Measurements from ENCODE around the gene SPAST. TPM values are rescaled to one million over a fixed set of nuclear protein-coding genes. Genes with fewer than 3 reads are reported as not detected.
"Not testable (repeated sequence)": the region's sequence is repeated elsewhere in the genome, so short reads cannot be mapped to it uniquely, and the experiment has no call there.

Gene SPAST
- total RNA-seq (2021; fragmentation: NEBNext Ultra II Directional; extraction: Animal tissue kit (Norgen Biotek cat#: 25700)): 10 to 100 TPM; 11.6 to 13.6 (median 13.3) TPM
- long read RNA-seq, partial matches to known transcripts: 3 of 5 reads
- long read RNA-seq, other reads (novel, unspliced or antisense): 1 of 5 reads

DNA sequence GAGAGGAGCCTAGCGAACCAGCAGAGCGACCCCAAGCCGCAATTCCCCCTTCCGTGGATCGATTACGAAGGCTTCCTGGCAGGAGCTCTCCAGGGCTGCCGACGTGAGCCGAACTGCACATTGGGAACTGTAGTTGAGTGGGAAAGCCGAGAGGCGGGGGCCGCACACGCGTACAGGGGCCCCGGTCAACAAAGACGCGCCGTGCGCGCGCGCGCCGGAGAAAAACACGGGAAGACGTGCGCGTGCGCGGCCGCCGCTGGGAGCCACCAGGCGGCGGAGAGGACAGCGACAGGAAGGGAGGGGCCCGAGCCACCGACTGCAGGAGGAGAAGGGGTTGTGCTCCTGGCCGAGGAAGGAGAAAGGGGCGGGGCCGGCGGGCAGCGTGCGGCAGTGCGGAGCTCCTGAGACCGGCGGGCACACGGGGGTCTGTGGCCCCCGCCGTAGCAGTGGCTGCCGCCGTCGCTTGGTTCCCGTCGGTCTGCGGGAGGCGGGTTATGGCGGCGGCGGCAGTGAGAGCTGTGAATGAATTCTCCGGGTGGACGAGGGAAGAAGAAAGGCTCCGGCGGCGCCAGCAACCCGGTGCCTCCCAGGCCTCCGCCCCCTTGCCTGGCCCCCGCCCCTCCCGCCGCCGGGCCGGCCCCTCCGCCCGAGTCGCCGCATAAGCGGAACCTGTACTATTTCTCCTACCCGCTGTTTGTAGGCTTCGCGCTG, at the start of gene SPAST:
TSS of gene SPAST (plus strand) at position 247 of the 711 bp plus-strand sequence. CDS start at position 523, 276 bp downstream.
- Mint-ChIP-seq H3K4me1 (ENCODE audit: low read depth) (peaks cover 21% of the 10 kb centered on the region), H3K36me3 (ENCODE audit: low read depth) (peaks cover 1% of the 10 kb centered on the region), H3K4me3 (peak within 1 kb of the TSS; percentile 100), H3K9me3 (peaks cover 1% of the 10 kb centered on the region; the same call in 1 of the 2 replicates), H3K27me3 (ENCODE audit: insufficient read depth) (no peaks in the 10 kb centered on the region; the same call in 1 of the 2 replicates), H3K27ac (peak within 1 kb of the TSS; percentile 95)
- DNase-seq: peak; percentile 94
- peak; percentile 71 for TF ChIP-seq CTCF (IDR thresholded peaks at IDR 0.05)

GRCh38 chr2:32018789-32019482, 44.4 kb upstream of the SPAST start:
- H3K4me1 Mint-ChIP-seq (ENCODE audit: low read depth); H3K9me3 Mint-ChIP-seq; H3K36me3 Mint-ChIP-seq (ENCODE audit: low read depth); DNase-seq; H3K27ac Mint-ChIP-seq; H3K4me3 Mint-ChIP-seq; H3K27me3 Mint-ChIP-seq (ENCODE audit: insufficient read depth): not testable (repeated sequence)

DNA sequence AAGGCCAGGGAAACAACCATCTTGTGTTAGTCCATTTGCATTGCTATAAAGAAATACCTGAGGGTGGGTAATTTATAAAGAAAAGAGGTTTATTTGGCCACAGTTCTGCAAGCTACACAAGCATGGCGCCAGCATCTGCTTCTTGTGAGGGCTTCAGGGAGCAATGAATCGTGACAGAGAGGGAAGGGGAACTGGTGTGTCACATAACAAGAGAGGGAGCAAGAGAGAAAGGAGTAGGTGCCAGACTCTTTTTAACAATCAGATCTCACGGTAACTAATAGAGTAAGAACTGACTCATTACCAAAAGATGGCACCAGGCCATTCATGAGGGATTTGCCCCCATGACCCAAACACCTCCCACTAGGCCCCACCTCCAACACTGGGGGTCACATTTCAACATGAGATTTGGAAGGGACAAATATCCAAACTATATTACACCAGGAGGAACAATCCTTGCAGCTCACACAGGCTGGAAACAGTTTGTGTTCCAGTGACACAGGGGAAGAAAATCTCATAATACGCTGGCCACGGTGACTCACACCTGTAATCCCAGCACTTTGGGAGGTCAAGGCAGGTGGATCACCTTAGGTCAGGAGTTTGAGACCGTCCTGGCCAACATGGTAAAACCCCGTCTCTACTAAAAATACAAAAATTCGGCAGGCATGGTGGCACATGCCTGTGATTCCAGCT, 29.0 kb upstream of the SPAST start:
- peak; percentile 21 for DNase-seq
- not testable (repeated sequence) for H3K4me3 Mint-ChIP-seq; H3K9me3 Mint-ChIP-seq; H3K36me3 Mint-ChIP-seq (ENCODE audit: low read depth); H3K27me3 Mint-ChIP-seq (ENCODE audit: insufficient read depth)
- Mint-ChIP-seq H3K27ac (peak overlapping the region; percentile 64), H3K4me1 (ENCODE audit: low read depth) (peaks cover 20% of the 10 kb centered on the region)

DNA sequence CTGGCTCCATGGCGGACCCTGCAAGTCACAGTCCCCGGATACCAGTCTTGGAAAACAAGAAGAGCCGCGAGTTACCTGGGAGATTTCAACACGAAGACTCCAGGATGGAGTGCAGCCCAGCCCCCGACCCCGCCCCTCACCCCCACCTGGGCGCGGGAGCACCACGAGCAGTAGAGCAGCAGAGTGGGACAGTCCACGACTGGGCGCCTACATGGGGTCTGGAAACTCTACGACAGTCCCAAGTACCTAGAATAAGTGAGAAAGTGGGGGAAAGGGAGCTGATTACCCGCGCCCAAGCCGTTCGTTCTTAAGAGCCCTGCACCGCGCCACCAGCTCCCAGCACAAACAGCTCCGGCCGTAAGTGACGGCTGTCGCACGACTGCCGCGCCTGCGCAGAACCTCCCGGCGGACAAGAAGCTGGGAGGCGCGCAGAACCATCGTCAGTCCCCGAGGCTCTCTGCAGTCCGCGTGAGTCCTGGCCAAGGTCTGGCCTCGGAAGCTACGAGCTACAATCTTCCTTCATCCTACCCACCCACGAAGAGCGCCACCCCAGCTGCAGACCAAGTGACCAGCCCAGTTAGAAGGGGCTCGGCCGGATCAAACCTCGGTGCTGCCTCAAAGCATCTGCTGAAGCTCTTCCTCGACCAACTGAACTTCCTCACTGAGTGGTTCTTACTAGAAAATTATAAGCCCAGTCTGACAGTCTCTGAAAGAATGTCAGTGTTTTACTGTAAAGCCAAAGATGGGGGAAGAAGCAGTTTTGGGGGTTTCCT, 23.7 kb upstream of the SPAST start, which contains the start of gene DPY30:
TSS of gene DPY30 (minus strand) at position 359 of the 773 bp plus-strand sequence. CDS start at position 10, 349 bp downstream.
- peak; percentile 90 for DNase-seq

DNA sequence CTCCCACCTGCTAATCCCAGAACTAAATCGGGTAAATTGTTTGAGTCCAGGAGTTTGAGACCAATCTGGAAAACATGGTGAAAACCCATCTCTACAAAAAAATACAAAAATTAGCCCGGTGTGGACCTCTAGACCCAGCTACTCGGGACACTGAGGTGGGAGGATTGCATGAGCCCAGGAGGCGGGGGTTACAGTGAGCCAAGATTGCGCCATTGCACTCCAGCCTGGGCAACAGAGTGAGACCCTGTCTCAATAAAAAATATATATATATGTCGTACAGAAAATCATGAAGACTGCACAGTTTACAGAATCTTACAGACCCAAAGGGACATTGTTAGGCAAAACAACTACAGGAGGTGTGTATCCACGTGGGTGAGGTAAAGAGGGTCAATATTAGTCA, 19.8 kb upstream of the SPAST start:
- Mint-ChIP-seq H3K27ac (no peak overlapping the region), H3K27me3 (ENCODE audit: insufficient read depth) (peaks cover 3% of the 10 kb centered on the region; the same call in 1 of the 2 replicates), H3K4me3 (no peak overlapping the region), H3K4me1 (ENCODE audit: low read depth) (peaks cover 16% of the 10 kb centered on the region), H3K36me3 (ENCODE audit: low read depth) (no peaks in the 10 kb centered on the region), H3K9me3 (no peaks in the 10 kb centered on the region)
- DNase-seq: no peak
- TF ChIP-seq CTCF (IDR thresholded peaks at IDR 0.05): no peak

More for the DNA sequence above, 23.7 kb upstream of the SPAST start, which contains the start of gene DPY30:
- peaks cover 17% of the 10 kb centered on the region for H3K4me1 Mint-ChIP-seq (ENCODE audit: low read depth)
- H3K9me3 Mint-ChIP-seq: no peaks in the 10 kb centered on the region
- H3K36me3 Mint-ChIP-seq (ENCODE audit: low read depth): no peaks in the 10 kb centered on the region
- peaks cover 1% of the 10 kb centered on the region; the same call in 1 of the 2 replicates for H3K27me3 Mint-ChIP-seq (ENCODE audit: insufficient read depth)
- TF ChIP-seq CTCF (IDR thresholded peaks at IDR 0.05): no peak
- H3K4me3 Mint-ChIP-seq: peak within 1 kb of the TSS; percentile 95
- H3K27ac Mint-ChIP-seq: peak within 1 kb of the TSS; percentile 95
